ENCODE results near the gene MSI2. TPM values are rescaled to one million over a fixed set of nuclear protein-coding genes. Genes with fewer than 3 reads are reported as not detected.
A peak's percentile ranks its signal among the peaks of the same experiment; 100 is the strongest.

The MSI2 gene
- total and polyA plus RNA-seq, 4 donors, result 9.4 to 64.0 (median 30.4) TPM

DNA sequence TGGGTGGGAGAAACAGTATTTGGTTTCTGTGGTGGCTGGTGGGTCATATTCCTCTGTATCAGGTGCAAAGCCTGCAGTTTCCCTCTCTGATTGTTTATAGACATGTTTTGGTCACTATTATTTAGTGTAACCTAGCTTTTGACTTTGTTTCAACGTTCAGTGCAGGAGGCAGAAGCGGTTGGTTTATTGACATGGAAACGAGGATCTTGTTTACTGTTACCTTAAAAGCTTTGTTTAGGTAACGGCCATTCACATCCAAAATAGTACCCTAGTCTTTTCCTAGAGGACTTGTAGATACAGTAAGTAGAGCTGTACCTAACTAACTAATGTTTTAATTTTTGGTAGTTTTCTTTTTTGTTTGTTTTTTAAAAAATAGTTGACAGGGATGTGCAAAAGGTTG lies 3.5 kb downstream of the MSI2 start:
- no peak overlapping the region for H3K4me3 ChIP-seq
- ATAC-seq (ENCODE audit: insufficient read depth, low FRiP score) (no peak), DNase-seq (no peak)
- TF ChIP-seq, protein P1, sequence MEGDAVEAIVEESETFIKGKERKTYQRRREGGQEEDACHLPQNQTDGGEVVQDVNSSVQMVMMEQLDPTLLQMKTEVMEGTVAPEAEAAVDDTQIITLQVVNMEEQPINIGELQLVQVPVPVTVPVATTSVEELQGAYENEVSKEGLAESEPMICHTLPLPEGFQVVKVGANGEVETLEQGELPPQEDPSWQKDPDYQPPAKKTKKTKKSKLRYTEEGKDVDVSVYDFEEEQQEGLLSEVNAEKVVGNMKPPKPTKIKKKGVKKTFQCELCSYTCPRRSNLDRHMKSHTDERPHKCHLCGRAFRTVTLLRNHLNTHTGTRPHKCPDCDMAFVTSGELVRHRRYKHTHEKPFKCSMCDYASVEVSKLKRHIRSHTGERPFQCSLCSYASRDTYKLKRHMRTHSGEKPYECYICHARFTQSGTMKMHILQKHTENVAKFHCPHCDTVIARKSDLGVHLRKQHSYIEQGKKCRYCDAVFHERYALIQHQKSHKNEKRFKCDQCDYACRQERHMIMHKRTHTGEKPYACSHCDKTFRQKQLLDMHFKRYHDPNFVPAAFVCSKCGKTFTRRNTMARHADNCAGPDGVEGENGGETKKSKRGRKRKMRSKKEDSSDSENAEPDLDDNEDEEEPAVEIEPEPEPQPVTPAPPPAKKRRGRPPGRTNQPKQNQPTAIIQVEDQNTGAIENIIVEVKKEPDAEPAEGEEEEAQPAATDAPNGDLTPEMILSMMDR (IDR thresholded peaks at IDR 0.05; ENCODE audit: control extremely low read depth, extremely low read depth), result no peak
- WGBS, 2 donors, result 47 to 70% methylated on average over 4 of the region's 4 CpGs
- no peak overlapping the region for H3K27ac ChIP-seq (ENCODE audit: low read depth in 1 of 2, low read length in 1 of 2)
- peak overlapping the region in 1 of 2 donors; percentile 26 for H3K9ac ChIP-seq (ENCODE audit: insufficient read depth in 1 of 2, low read length in 2 of 2)
- peaks cover 4 to 19% (median 14%) of the 10 kb centered on the region in 5 donors for H3K4me1 ChIP-seq (ENCODE audit: control insufficient read depth in 5 of 5, insufficient read depth in 5 of 5, low read length in 5 of 5)
- peaks cover 5 to 33% (median 15%) of the 10 kb centered on the region in 4 donors for H3K36me3 ChIP-seq (ENCODE audit: control insufficient read depth in 4 of 4, insufficient read depth in 4 of 4, low read length in 4 of 4)
- no peaks in the 10 kb centered on the region for H3K27me3 ChIP-seq (ENCODE audit: control insufficient read depth in 3 of 3, insufficient read depth in 3 of 3, low read length in 2 of 3)
- peaks cover 0 to 2% (median 0%) of the 10 kb centered on the region in 4 donors for H3K9me3 ChIP-seq (ENCODE audit: control insufficient read depth in 4 of 4, insufficient read depth in 3 of 4, low read length in 3 of 4)

DNA sequence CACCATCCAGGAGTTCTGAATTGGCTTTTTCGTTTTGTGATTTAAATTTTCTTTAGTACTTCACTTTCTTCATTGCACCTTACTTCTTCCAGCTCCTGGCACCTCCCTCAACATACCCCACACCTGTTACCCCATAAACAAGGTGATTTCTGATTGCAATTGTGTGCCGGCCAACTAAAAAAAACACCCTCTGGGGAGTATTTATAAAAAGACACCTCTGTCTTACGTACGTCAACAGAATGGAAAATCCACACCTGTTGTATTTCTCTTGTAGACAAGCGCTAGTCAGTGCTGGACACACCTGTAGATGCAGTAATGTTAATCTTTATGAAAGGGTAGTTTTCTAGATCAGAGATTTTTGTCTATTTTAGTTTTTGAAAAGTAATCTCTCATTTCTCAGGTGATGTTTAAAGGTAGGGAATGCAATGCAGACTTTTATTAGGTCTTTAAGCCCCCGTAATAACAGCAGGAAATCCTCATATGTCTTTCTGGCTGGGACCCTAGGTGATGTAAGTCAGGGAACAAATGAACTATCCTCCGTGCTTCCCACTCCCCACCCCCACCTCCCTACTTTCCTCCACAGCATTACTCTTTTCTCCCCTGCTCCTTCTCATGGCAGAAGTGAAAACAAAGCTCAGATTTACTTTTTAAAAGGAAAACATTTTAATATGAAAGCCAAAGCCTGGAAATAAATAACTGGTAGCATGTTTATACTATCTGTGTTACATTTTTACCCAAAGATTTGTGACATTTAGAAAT lies 4.2 kb downstream of the MSI2 start:
- H3K4me1 ChIP-seq (ENCODE audit: control insufficient read depth in 5 of 5, insufficient read depth in 5 of 5, low read length in 5 of 5), result peaks cover 4 to 19% (median 14%) of the 10 kb centered on the region in 5 donors
- no peaks in the 10 kb centered on the region for H3K27me3 ChIP-seq (ENCODE audit: control insufficient read depth in 3 of 3, insufficient read depth in 3 of 3, low read length in 2 of 3)
- DNase-seq (no peak), ATAC-seq (ENCODE audit: insufficient read depth, low FRiP score) (no peak)
- TF ChIP-seq, protein P1 (IDR thresholded peaks at IDR 0.05; ENCODE audit: control extremely low read depth, extremely low read depth), result no peak
- H3K9me3 ChIP-seq (ENCODE audit: control insufficient read depth in 4 of 4, insufficient read depth in 3 of 4, low read length in 3 of 4), result peaks cover 0 to 2% (median 0%) of the 10 kb centered on the region in 4 donors
- 67 to 81% methylated on average over 7 of the region's 7 CpGs for WGBS, 2 donors
- no peak overlapping the region for H3K4me3 ChIP-seq
- no peak overlapping the region for H3K27ac ChIP-seq (ENCODE audit: low read depth in 1 of 2, low read length in 1 of 2)
- H3K36me3 ChIP-seq (ENCODE audit: control insufficient read depth in 4 of 4, insufficient read depth in 4 of 4, low read length in 4 of 4), result peaks cover 5 to 34% (median 18%) of the 10 kb centered on the region in 4 donors
- peak overlapping the region in 1 of 2 donors; percentile 23 for H3K9ac ChIP-seq (ENCODE audit: insufficient read depth in 1 of 2, low read length in 2 of 2)

DNA sequence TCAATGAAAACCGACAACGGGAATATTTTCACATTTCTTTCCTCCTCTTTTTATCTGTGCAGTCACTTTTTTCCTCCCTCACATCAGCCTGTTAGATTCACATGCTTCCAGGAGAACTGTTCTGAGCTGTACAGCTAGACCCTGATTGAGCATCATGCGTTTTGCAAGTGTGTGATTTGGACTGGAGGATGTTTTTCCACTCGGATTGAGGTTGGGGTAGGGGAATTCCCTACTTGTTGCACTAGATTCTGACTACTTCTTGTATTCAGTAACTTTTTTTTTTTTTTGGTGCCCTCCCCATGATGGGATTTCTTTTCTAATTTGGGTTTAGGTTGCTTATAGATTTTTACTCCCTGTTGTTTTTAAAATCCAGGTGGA lies 4.8 kb downstream of the MSI2 start:
- no peak for DNase-seq
- H3K4me1 ChIP-seq (ENCODE audit: control insufficient read depth in 5 of 5, insufficient read depth in 5 of 5, low read length in 5 of 5), result peaks cover 4 to 19% (median 14%) of the 10 kb centered on the region in 5 donors
- H3K27ac ChIP-seq (ENCODE audit: low read depth in 1 of 2, low read length in 1 of 2), result no peak overlapping the region
- no peak for ATAC-seq (ENCODE audit: insufficient read depth, low FRiP score)
- H3K27me3 ChIP-seq (ENCODE audit: control insufficient read depth in 3 of 3, insufficient read depth in 3 of 3, low read length in 2 of 3), result no peaks in the 10 kb centered on the region
- TF ChIP-seq, protein P1 (IDR thresholded peaks at IDR 0.05; ENCODE audit: control extremely low read depth, extremely low read depth), result no peak
- peaks cover 0 to 2% (median 0%) of the 10 kb centered on the region in 4 donors for H3K9me3 ChIP-seq (ENCODE audit: control insufficient read depth in 4 of 4, insufficient read depth in 3 of 4, low read length in 3 of 4)
- H3K4me3 ChIP-seq, result no peak overlapping the region
- H3K36me3 ChIP-seq (ENCODE audit: control insufficient read depth in 4 of 4, insufficient read depth in 4 of 4, low read length in 4 of 4), result peaks cover 5 to 34% (median 18%) of the 10 kb centered on the region in 4 donors
- WGBS, 2 donors, result 52 to 68% methylated on average over 4 of the region's 4 CpGs
- no peak overlapping the region for H3K9ac ChIP-seq (ENCODE audit: insufficient read depth in 1 of 2, low read length in 2 of 2)
